Ovary (tissue), 9 donors: ENCODE results near the gene ST7. TPM values are rescaled to one million over a fixed set of nuclear protein-coding genes. Genes with fewer than 3 reads are reported as not detected.

Experiments used
- DNase-seq, 5 donors: peaks; one replicate each; pipeline ENCODE4 v3.0.0-alpha.2; 2019 to 2020
- H3K27ac ChIP-seq, 2 donors: fragments of 200-600 bp; one replicate each; pipeline versions ENCODE4 v1.5.1 to v1.8.0; 2019 to 2022
- H3K27me3 ChIP-seq: fragments of 200-600 bp; one replicate; pipeline ENCODE4 v1.8.0; 2022
- H3K36me3 ChIP-seq: fragments of 200-600 bp; sonication (generic); one replicate; pipeline ENCODE4 v1.5.1; 2019
- H3K4me1 ChIP-seq: one replicate; pipeline ENCODE4 v1.8.1; 2013; ENCODE audit warnings: mild to moderate bottlenecking, moderate library complexity; ENCODE audit not compliant: insufficient read depth
- H3K4me3 ChIP-seq: fragments of 200-600 bp; sonication (generic); one replicate; pipeline ENCODE4 v1.5.1; 2017
- H3K9me3 ChIP-seq, 2 donors: fragments of 200-600 bp in 1 of 2; sonication (generic) in 1 of 2; one replicate each; pipeline versions ENCODE4 v1.5.1 to v1.8.1; 2013 to 2019; ENCODE audit warnings: mild to moderate bottlenecking in 1 of 2, moderate library complexity in 1 of 2
- EP300 ChIP-seq: sonication (generic); formaldehyde crosslinking; IDR thresholded peaks from one replicate; pipeline ENCODE4 v1.6.1; 2017; ENCODE audit warnings: antibody characterized with exemption
- POLR2A ChIP-seq: fragments of 450-650 bp; IDR thresholded peaks from one replicate; pipeline ENCODE4 v1.6.1; 2017; ENCODE audit warnings: antibody characterized with exemption, mild to moderate bottlenecking, moderate library complexity
- WGBS, 3 donors: extraction: QIAGEN DNeasy Blood & Tissue Kit in 1 of 3; methylation state at CpG; one replicate each; pipeline versions ENCODE4 v1.1.5 to v1.1.7; 2013 to 2017; 5-methylcytosine and 5-hydroxymethylcytosine counted together
- intact Hi-C, 4 donors: fragments of 100-400 bp; cut with DNase I; formaldehyde crosslinking; loops; one replicate each; pipeline versions ENCODE4 v1.11.0 to v1.15.1; 2022 to 2023
- polyA plus RNA-seq, 2 donors: library from polyadenylated mRNA; stranded (reverse); fragments of 200-250 nt in 1 of 2; fragments of 350-450 nt in 1 of 2; fragmentation: Illumina TruSeq in 1 of 2; extraction: RNeasy Lipid Tissue Mini Kit (QIAGEN cat#74804) in 1 of 2; gene quantifications; one replicate each; pipeline ENCODE4 v1.2.3, GENCODE V29; 2013 to 2014
- total RNA-seq, 7 donors: library from RNA; depleted of rRNA in 2 of 7; stranded (reverse); fragments of >200 nt in 2 of 7; fragmentation: NEBNext Ultra II Directional in 3 of 7; extraction: Animal tissue kit (Norgen Biotek cat#: 25700) in 3 of 7; gene quantifications; one replicate each; pipeline versions ENCODE4 v1.1.0 to v1.2.4, GENCODE V29; 2016 to 2023
- TF ChIP-seq, protein P1 (sequence below), 3 donors: fragments of 450-650 bp in 2 of 3; fragments of 200-600 bp in 1 of 3; IDR thresholded peaks; one replicate each; pipeline versions ENCODE4 v1.5.1 to v1.8.0; 2016 to 2022; ENCODE audit warnings: antibody characterized with exemption in 3 of 3, mild to moderate bottlenecking in 1 of 3
- donor health status: DM: no; HTN: no; CAD: no; lungs with moderate emphysema.
- donor health status: DM: no; HTN: no; CAD: no.
- donor health status: Bipolar disorder and iron deficiency.
- donor health status: DM: yes; HTN: yes; CAD: no.
- donor health status: DM: no; HTN: no; CAD: no.
- donor health status: DM: yes; HTN: yes; CAD: no.

ST7 gene
- total and polyA plus RNA-seq, 9 donors = 14.1 to 37.7 (median 18.8) TPM

DNA sequence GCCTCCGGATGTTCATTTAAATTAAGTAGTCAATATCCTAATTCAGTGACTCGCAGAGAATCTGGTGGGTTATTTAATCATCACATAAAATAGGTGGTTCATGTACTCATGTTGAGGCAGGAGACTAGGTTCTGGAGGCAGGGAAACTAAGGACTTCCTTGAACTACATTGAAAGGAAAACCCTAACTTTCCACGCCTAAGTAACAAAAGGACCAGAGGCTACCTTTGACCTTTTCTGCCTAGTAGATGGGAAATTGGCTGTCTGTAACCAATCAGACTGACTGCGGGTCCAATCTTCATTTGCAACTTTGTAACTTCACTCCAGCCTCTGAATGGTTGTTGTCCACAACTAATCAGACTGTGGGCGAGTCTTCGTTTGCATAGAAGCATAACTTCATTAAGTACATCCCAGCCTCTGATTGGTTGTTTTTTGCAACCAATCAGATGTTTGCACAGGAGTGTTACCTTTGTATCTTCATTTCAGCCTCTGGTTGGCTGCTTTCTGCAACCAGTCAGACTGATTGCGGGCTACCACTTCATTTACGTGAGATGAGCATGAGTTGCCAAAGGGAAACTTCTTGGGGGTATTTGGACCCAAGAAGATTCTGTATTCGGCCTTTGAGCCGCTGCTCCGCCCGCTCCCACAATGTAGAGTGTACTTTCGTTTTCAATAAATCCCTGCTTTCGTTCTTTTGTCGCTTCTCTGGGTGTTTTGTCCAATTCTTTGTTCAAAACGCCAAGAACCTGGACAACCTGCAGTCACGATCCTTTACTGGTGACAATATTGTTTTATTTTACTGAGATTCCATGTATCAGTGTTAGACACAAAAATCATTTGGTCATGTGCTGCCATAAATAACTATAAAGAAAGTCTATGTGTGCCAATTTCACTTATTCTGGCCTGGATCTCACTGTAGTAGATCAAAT is 1.7 kb upstream of the ST7 start:
- Histone ChIP-seq H3K36me3 (no peaks in the 10 kb centered on the region), H3K27ac (no peak overlapping the region), H3K9me3 (no peaks in the 10 kb centered on the region), H3K27me3 (no peaks in the 10 kb centered on the region), H3K4me3 (no peak overlapping the region), H3K4me1 (peaks cover 8% of the 10 kb centered on the region)
- DNase-seq = no peak
- TF ChIP-seq, protein P1, sequence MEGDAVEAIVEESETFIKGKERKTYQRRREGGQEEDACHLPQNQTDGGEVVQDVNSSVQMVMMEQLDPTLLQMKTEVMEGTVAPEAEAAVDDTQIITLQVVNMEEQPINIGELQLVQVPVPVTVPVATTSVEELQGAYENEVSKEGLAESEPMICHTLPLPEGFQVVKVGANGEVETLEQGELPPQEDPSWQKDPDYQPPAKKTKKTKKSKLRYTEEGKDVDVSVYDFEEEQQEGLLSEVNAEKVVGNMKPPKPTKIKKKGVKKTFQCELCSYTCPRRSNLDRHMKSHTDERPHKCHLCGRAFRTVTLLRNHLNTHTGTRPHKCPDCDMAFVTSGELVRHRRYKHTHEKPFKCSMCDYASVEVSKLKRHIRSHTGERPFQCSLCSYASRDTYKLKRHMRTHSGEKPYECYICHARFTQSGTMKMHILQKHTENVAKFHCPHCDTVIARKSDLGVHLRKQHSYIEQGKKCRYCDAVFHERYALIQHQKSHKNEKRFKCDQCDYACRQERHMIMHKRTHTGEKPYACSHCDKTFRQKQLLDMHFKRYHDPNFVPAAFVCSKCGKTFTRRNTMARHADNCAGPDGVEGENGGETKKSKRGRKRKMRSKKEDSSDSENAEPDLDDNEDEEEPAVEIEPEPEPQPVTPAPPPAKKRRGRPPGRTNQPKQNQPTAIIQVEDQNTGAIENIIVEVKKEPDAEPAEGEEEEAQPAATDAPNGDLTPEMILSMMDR (IDR thresholded peaks at IDR 0.05) = no peak
- TF ChIP-seq EP300 = no peak
- TF ChIP-seq POLR2A = no peak
- intact Hi-C loops = no loop called here
- 92 to 96% (median 93%) methylated on average over 17 of the region's 17 CpGs for WGBS, 3 donors

DNA sequence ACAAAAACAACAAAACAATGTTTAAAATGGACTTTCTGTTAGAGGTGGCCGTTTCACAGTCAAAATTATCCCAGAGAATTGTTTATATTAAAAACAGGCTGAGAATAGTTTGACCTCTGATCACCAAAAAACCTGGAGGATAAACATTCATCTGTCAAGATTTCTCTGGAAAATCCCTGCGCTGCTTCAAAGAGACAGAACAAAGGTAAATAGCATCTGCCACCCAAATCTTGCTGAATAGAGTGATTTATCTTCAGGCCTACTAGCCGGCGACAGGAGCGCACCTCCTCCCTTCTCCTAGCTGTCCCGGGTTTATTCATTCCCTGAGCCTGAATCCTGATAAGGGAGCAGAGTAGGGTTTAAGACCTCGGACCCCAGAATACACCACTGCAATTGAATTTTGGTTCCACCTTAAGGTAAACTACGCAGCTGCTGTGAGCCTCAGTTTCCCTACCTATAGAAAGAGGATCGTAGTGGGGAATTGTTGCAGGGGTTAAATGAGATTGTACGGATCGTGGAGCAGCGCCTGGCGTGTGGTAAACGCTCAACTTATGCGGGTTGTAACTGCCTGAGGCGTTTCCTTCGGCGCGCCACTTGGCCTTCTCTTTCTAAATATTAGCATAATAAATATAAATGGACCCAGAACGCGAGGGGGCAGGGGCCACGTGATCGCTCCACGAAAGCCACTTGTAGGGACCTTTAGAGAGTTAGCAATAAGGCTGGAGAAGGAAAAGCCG is 498 bp upstream of the ST7 start:
- Histone ChIP-seq H3K9me3 (no peaks in the 10 kb centered on the region), H3K27me3 (no peaks in the 10 kb centered on the region), H3K36me3 (no peaks in the 10 kb centered on the region), H3K27ac (peak overlapping the region; percentile 100), H3K4me1 (peaks cover 8% of the 10 kb centered on the region), H3K4me3 (peak overlapping the region; percentile 87)
- peak in 2 of 5 donors; percentile 64 to 73 for DNase-seq
- 1 to 3% (median 1%) methylated on average over 25 of the region's 25 CpGs for WGBS, 3 donors
- TF ChIP-seq POLR2A (no peak), EP300 (peak; percentile 21)
- TF ChIP-seq, protein P1 (IDR thresholded peaks at IDR 0.05) = no peak
- intact Hi-C loops = no loop called here

DNA sequence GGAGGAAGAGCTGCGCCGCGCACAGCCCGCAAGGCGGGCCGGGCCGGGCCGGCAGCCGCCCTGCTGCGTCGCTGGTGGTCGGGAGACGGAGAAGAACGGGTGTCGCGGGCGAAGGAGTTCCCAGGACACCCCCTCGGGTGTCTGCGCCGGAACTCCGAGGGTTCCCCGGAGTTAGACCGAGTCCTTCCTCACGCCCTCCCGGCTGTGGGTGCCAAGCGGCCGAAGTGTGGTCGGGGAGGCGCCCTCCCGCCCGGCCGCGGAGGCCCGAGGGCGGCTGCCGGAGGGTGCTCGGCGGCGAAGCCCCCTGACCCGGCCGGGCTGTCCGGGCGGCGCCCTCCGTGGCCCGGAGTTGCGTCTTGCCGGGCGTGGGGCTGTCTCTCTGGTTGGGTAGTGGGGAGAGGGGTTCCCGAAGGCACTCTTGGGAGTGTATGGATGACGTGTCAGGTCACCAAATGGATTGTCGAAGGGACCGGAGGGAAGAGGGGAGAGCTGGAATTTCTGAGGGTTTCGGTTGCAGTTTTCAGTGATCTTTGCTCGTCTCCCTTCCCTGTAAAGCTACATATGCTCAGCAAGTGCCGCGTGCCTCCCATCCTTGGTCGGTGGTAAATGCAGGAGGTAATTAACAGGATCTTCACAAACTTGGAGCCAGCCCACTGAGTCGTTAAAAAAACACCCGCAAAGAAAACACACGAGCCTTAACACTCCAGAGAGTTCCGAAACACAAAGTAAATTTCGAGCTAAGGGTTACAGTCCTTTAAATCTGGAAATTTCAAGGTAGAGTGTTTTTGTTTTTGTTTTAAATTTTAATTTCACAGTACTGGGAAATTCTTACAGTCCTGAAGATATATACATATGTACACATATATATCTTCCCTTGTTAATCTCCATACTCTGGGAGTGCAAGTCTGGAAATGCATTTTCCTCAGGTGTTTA is 871 bp downstream of the ST7 start:
- H3K9me3 ChIP-seq = no peaks in the 10 kb centered on the region
- peak overlapping the region; percentile 100 for H3K27ac ChIP-seq
- peak overlapping the region; percentile 87 for H3K4me3 ChIP-seq
- TF ChIP-seq EP300 (no peak), POLR2A (peak; percentile 66)
- TF ChIP-seq, protein P1 (IDR thresholded peaks at IDR 0.05) = no peak
- peak; percentile 71 to 79 (median 74) for DNase-seq
- no peaks in the 10 kb centered on the region for H3K27me3 ChIP-seq
- H3K4me1 ChIP-seq = peaks cover 8% of the 10 kb centered on the region
- 0 to 1% (median 0%) methylated on average over 38 to 63 of the region's 63 CpGs for WGBS, 3 donors
- intact Hi-C loops = no loop called here
- no peaks in the 10 kb centered on the region for H3K36me3 ChIP-seq

DNA sequence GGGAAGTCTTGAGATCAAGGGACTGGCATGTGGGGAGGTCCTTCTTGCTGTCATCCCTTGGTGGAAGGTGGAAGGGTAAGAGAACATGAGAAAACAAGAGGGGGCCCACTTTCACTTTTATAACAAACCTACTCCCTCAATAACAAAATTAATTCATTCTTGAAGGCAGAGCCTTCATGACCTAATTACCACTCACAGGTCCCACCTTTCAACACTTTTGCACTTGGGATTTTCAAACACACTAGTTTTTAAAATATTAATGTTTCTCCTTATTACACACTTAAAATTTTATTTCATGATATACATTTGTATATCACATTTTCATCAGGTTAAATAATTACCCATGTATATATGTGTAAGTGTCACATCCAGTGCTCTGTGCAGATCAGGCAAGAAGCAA is 2.0 kb downstream of the ST7 start:
- no peaks in the 10 kb centered on the region for H3K27me3 ChIP-seq
- intact Hi-C loops = no loop called here
- no peak for DNase-seq
- no peaks in the 10 kb centered on the region for H3K9me3 ChIP-seq
- peak overlapping the region in 1 of 2 donors; percentile 100 for H3K27ac ChIP-seq
- H3K4me1 ChIP-seq = peaks cover 8% of the 10 kb centered on the region
- no peak for TF ChIP-seq EP300
- TF ChIP-seq POLR2A = no peak
- TF ChIP-seq, protein P1 (IDR thresholded peaks at IDR 0.05) = no peak
- H3K4me3 ChIP-seq = no peak overlapping the region
- no peaks in the 10 kb centered on the region for H3K36me3 ChIP-seq
